Fibroblast of pulmonary artery (primary cell): ENCODE measurements around the gene PIGQ.

Source experiments
- DNase-seq: peaks from one replicate; pipeline ENCODE4 v3.0.0-alpha.2; 2010; ENCODE audit warnings: low read depth
- H3K4me3 ChIP-seq: replicated peaks from 2 replicates; pipeline ENCODE4 v1.5.1; 2011; ENCODE audit warnings: low read depth, mild to moderate bottlenecking, control low read depth, low read length, moderate library complexity
- TF ChIP-seq, protein P1 (sequence below): IDR thresholded peaks from 2 replicates; pipeline ENCODE4 v1.5.1; 2011; ENCODE audit warnings: mild to moderate bottlenecking, control low read depth, low read length, inconsistent platforms; ENCODE audit errors: missing control alignments

The PIGQ gene

DNA sequence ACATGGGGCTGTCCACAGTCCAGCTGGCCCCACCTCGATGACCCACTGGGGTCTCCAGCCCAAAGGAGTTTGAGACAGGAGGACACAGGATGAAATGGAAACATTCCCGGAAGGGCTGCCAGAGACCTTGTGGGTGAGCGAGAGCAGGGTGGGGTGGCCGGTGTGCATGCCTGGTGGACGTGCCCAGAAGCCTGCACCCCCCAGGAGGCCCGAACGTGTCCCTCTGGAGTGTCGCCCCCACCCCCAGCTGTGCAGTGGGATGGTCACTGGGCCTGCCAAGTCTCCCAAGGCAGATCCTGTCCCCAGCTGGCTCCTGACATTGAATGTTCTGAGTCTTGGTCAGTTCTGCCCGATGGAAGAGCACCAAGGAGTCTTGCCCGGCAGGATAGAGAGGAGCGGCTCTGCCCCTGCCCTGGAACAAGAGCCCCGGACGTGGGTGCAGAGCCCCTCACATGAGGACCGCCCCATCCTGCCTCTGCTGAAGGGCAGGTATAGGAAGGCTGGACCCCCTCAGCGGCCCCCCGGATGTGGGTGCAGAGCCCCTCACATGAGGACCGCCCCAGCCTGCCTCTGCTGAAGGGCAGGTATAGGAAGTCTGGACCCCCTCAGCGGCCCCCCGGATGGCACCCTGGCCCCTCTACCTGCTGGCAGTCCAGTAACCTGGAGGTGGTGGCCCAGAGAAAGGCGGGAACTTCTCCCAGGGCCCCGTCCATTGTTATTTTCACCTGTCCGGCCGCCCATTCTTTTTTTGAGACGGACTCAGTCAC, 45.3 kb upstream of the PIGQ start:
- TF ChIP-seq, protein P1, sequence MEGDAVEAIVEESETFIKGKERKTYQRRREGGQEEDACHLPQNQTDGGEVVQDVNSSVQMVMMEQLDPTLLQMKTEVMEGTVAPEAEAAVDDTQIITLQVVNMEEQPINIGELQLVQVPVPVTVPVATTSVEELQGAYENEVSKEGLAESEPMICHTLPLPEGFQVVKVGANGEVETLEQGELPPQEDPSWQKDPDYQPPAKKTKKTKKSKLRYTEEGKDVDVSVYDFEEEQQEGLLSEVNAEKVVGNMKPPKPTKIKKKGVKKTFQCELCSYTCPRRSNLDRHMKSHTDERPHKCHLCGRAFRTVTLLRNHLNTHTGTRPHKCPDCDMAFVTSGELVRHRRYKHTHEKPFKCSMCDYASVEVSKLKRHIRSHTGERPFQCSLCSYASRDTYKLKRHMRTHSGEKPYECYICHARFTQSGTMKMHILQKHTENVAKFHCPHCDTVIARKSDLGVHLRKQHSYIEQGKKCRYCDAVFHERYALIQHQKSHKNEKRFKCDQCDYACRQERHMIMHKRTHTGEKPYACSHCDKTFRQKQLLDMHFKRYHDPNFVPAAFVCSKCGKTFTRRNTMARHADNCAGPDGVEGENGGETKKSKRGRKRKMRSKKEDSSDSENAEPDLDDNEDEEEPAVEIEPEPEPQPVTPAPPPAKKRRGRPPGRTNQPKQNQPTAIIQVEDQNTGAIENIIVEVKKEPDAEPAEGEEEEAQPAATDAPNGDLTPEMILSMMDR, result no peak
- no peak for DNase-seq
- H3K4me3 ChIP-seq, result no peak overlapping the region

DNA sequence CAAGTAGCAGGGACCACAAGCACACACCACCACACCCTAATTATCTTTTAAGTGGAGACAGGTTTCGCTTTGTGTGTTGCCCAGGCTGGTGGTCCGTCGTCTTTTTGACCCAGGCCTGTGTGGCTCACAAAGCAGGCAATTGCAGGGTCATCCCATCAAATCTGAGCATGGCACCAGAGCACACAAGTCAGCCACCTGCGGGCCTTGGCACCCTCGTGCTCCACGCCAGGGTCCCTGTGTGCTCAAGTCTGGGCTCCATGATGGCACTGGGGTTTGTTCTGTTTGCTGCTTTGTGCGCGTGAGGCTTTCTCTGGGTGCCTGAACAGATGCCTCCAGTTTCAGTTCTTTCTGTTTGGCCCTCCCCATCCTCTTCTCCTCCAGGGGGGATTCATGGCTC, 44.6 kb upstream of the PIGQ start:
- TF ChIP-seq, protein P1, result no peak
- DNase-seq, result no peak
- no peak overlapping the region for H3K4me3 ChIP-seq

DNA sequence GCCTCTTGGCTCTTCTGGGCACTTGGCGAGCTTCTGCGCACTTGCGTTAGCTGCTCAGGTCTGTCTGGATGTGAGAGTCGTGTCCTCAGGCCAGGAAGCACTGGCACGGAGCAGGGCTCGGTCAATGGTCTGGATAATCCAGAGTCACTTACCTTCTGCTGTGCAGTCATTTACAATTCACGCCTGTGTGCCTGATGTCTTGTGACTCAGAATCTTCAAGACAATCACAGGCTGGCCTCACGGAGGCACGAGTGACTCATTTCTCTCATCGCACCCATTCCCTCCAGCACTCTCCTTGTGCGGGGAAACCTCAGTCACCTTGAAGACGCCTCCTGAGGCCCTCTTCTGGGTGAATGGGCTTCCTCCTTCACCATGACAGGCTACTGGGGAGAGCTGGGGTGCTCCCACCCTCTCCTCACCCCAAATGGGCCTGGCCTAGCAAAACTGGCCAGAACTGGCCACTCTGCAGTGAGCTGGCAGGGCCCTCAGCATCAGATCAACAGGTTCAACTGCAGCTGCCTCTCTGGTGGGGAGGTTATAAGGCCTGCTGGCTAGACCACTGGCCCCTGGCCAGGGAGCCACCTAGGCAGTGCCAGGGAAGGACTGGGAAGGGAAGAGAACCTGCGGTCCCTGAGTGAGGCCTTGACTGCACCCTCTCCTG, 44.1 kb upstream of the PIGQ start:
- peak overlapping the region; percentile 76 for H3K4me3 ChIP-seq

GRCh38 chr16:526181-527014, 43.4 kb upstream of the PIGQ start:
- peak; percentile 46 for DNase-seq
- H3K4me3 ChIP-seq, result peak overlapping the region; percentile 76
- TF ChIP-seq, protein P1, result no peak

More for the DNA sequence above, 44.1 kb upstream of the PIGQ start:
- DNase-seq, result peak; percentile 80
- TF ChIP-seq, protein P1, result no peak

GRCh38 chr16:527015-527903, 42.5 kb upstream of the PIGQ start, which contains the start of gene CAPN15:
Gene CAPN15, plus strand, starts transcription at chr16:527712. Its CDS starts 19,127 bp downstream, at chr16:546839.
- TF ChIP-seq, protein P1, result no peak
- peak; percentile 86 for DNase-seq
- peak within 1 kb of the TSS; percentile 76 for H3K4me3 ChIP-seq
